HFF-Myc (cell line): Measurements from ENCODE around the gene COG5.

ENCODE experiments used
- DNase-seq: peaks from one replicate; pipeline ENCODE4 v3.0.0-alpha.2; 2011; ENCODE audit warnings: low read depth; ENCODE audit errors: extremely low read depth
- H3K4me3 ChIP-seq: replicated peaks from 2 replicates; pipeline ENCODE4 v1.5.1; 2011; ENCODE audit warnings: low read depth, mild to moderate bottlenecking, control low read depth, low read length
- TF ChIP-seq, protein P1 (sequence below): IDR thresholded peaks from 2 replicates; pipeline ENCODE4 v1.5.1; 2012; ENCODE audit warnings: mild to moderate bottlenecking, low read depth, low read length, control low read depth; ENCODE audit errors: missing control alignments

COG5 gene

DNA sequence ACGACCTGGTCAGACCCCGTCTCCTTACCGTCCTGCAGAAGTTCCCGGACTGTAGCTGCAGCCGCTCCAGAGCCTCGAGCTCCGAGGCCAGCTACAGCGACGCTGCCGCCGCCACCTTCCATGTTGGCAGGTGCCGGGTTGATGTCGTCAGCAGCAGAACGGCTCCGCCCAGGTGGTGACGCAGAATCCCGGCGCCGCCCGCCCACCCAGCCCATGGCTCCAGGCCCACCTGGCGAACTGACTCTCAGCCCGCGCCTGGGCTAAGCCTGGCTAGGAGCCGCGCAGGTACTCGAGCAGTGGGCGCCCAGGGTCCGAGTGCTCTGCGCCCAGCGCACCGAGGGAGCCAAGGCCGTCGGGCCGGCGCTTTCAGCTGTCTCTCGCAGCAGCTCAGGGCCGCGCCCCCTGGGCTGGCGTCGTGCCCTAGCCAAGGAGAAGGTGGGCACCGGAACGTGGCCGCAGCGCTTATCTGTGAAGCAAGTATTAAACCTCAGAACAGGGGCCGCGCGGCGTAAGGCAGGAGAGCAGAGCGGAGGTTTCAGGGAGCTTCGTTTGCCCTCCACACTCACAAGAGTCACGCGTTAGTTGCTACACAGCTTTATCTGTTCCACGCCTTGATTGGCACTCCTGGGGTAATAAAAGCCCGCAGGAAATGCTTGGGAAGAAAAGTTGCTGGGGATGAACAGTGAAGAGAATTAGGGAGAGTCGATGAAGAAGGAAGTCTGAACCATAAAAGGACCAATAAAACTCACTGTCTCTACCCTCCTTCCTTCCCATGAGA is at the start of gene COG5, which contains the start of gene DUS4L:
COG5 (minus strand) TSS at position 146 of the 778 bp plus-strand sequence; CDS start at position 122, 24 bp downstream.
DUS4L (plus strand) TSS at position 197 of the 778 bp plus-strand sequence. CDS start 3,100 bp downstream, outside the sequence.
- no peak for DNase-seq
- H3K4me3 ChIP-seq: peak within 1 kb of the TSS; percentile 75
- TF ChIP-seq, protein P1, sequence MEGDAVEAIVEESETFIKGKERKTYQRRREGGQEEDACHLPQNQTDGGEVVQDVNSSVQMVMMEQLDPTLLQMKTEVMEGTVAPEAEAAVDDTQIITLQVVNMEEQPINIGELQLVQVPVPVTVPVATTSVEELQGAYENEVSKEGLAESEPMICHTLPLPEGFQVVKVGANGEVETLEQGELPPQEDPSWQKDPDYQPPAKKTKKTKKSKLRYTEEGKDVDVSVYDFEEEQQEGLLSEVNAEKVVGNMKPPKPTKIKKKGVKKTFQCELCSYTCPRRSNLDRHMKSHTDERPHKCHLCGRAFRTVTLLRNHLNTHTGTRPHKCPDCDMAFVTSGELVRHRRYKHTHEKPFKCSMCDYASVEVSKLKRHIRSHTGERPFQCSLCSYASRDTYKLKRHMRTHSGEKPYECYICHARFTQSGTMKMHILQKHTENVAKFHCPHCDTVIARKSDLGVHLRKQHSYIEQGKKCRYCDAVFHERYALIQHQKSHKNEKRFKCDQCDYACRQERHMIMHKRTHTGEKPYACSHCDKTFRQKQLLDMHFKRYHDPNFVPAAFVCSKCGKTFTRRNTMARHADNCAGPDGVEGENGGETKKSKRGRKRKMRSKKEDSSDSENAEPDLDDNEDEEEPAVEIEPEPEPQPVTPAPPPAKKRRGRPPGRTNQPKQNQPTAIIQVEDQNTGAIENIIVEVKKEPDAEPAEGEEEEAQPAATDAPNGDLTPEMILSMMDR: no peak

- TF ChIP-seq, protein P1: no peak
- DNase-seq: no peak
Observed at GRCh38 chr7:107613439-107613838, 49.7 kb upstream of the COG5 start.

DNA sequence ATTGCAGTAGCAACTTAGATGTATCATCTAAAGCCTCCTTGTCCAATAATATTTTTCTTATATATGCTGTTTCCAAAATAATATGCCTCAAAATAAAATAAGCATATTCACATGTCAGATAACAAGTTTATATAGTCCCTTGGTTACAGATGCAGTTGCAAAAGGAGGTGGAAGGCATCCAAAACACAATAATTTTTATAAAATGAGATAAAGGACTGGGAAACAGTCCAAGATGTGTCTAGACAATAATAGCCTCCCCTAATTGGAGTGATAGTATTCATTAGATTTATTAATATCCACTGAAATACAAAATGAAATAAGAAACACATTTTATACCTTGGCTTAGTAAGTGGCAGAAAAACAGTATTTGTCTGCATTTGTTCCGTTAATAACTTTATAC is 46.6 kb upstream of the COG5 start:
- TF ChIP-seq, protein P1: no peak
- no peak for DNase-seq
- no peak overlapping the region for H3K4me3 ChIP-seq

More at GRCh38 chr7:107613439-107613838, 49.7 kb upstream of the COG5 start:
- H3K4me3 ChIP-seq: no peak overlapping the region

DNA sequence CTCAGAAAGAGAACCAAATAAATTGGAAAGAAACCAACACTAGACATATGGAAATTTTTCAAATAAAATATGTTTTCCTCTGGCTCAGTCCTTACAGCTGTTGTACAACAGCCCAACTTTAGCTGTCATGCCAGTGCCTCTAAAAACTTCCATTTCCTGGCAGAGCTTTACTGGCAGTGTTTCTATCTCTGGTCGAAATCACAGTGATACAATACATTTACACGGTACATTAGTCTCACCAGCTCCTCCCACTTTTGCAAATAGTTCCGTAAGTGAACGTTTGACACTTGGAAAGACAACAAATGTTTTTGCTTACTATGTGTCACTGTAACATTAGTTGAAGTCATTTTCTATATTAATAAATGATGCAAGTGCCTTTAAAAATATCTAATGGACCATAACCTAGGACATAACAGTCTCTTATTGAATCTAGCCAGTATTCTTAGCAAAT is 46.1 kb upstream of the COG5 start:
- TF ChIP-seq, protein P1: no peak
- DNase-seq: no peak
- H3K4me3 ChIP-seq: no peak overlapping the region

DNA sequence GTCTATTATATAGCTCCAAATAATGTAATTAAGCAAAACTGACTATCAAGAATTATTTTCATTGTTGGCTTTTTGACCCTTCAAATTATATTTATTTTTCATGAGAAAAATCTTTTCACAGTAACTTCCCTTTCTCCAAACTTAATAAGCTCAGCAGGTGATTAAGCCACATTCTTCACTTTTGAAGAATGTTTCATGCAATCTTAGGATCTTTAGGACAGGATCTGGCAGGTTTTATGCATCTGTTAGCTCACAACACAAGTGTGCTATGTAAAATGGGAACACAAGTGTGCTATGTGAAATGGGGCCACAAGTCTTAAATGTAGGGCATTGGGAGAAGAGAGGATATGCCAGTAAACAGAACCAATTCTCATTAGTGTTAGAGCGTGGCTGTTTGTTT is 42.6 kb upstream of the COG5 start:
- TF ChIP-seq, protein P1: no peak
- H3K4me3 ChIP-seq: no peak overlapping the region
- no peak for DNase-seq

- DNase-seq: no peak
- TF ChIP-seq, protein P1: no peak
Observed at GRCh38 chr7:107605218-107605815, 41.6 kb upstream of the COG5 start.

More at GRCh38 chr7:107605218-107605815, 41.6 kb upstream of the COG5 start:
- H3K4me3 ChIP-seq: no peak overlapping the region
